GM10266 (cell line): ENCODE data around the gene TRIM33.
A peak's percentile ranks its signal among the peaks of the same experiment; 100 is the strongest.

Experiments
- DNase-seq: peaks from one replicate; pipeline ENCODE4 v3.0.0; 2012; ENCODE audit errors: extremely low spot score
- CTCF ChIP-seq: IDR thresholded peaks from 2 replicates; pipeline ENCODE4 v1.5.1; 2012; ENCODE audit warnings: mild to moderate bottlenecking, low read depth; ENCODE audit not compliant: control insufficient read depth, insufficient read depth; ENCODE audit errors: missing control alignments

Gene TRIM33

DNA sequence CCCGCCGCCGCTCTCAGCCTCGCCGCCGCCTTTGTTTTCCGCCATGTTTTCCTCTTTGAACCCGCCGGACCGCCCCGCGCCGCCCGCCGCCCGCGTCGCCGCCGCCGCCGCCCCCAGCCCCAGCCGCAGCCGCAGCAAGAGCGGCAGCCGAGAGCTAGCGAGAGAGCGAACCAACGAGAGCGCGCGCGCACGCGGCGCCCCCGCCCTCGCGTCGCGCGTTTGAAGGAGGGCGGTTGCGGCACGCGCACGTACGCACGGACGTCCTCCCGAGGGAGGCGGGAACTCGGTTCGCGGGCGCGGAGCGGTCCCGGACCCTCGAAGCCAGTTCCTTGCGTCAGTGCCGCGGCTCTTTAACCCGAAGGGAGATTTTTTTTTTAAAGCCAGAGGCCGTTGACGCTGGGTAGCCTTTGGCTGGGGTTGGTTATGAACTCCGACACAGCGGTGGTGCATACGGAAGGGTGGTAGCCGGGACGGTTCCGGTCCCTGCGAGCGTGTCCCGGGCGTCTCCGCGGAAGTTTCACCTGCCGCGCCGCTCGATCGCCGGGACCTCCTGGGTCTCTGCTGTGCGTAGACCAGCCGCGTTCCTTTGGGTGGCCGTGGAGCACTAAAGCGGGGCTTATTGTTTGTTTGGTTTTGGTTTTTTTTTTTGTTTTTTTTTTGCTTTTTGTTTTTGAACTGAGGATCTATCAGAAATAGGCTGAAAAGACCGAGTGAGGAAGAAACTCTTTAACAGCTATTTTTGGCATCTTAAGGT lies at the start of gene TRIM33:
TRIM33 (minus strand) TSS at position 172 of the 754 bp plus-strand sequence; CDS start at position 45, 127 bp downstream.
- DNase-seq: peak; percentile 93
- no peak for TF ChIP-seq CTCF

DNA sequence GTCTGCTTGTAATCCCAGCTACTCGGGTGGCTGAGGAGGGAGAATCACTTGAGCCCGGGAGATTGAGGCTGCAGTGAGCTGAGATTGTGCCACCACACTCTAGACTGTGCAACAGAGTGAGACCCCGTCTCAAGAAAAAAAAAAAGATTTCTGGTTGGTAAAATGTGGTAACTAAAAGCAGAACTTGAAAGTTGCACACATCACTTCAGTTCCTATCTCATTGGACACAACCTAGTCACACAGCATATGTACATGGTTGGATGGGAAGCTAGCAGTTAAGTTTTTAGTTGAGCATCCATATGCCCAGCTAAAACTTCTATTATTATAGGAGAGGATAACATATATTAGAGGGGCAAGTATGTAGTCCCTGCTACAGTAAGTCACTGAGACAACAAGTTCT lies 48.4 kb upstream of the TRIM33 start:
- no peak for TF ChIP-seq CTCF

GRCh38 chr1:114558544-114558943 lies 47.5 kb upstream of the TRIM33 start:
- TF ChIP-seq CTCF: peak; percentile 47
- peak; percentile 33 for DNase-seq

More for the DNA sequence above, 48.4 kb upstream of the TRIM33 start:
- DNase-seq: peak; percentile 19

DNA sequence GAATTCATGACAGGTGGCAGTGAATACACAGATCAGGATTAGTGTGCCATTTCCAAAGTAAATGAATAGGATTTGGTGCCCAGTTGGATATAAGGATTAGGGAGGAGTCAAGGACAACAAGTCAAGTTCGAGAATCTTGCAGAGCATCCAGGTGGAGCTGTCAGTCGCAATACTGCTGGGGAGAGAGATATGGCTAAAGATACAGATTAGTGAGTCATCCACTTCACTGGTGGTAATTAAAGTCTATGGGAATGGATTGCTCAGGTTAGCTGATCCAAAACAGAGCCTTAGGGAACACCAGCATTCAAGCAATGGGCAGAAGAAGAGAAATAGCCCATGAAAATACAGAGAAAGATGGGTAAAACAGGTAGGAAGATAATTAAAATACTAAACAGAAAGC lies 43.6 kb upstream of the TRIM33 start:
- no peak for TF ChIP-seq CTCF
- no peak for DNase-seq

DNA sequence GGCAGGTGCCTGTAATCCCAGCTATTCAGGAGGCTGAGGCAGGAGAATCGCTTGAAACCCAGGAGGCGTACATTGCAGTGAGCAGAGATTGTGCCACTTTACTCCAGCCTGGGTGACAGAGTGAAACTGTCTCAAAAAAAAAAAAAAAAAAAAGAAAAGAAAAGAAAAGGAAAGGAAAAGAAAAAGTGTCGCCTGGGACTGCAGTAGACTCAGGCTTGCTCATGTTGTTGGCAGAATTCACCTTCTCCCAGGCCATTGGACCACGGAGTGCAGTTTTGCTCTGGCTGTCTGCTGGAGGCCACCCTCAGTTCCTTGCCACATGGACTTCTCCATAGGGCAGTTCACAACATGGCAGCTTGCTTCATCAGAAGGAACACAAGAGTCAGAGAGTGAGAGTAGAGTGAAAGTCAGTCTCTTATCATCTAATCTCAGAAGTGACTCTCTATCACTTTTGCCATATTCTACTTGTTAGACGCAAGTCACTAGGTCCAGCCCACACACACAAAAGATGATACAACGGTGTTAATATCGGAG lies 41.2 kb upstream of the TRIM33 start:
- TF ChIP-seq CTCF: no peak
- no peak for DNase-seq

- DNase-seq: no peak
- no peak for TF ChIP-seq CTCF
Measured at GRCh38 chr1:114551400-114551799, 40.4 kb upstream of the TRIM33 start.

DNA sequence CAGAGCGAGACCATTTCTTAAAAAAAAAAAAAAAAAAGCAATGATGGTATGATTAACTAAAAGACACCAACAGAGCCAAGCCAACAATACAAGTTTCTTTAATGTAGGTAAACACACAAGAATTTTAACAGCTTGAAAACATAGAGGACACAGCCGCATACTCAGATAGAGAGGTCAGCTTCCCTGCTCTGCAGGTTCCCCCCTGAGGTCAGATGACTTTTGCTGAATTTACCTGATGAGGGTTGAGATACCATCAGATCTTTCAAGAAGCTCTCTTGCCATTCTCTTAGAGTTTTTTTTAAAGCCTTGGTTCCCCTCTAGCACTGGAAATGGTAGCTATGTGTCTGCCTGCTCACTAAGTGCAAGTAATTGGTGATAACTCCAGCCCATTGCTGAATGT lies 39.3 kb upstream of the TRIM33 start:
- no peak for TF ChIP-seq CTCF
- DNase-seq: no peak
